Suprapubic skin (tissue), 3 donors: Measurements from ENCODE around the gene PANX1.

Experiments used
- EP300 ChIP-seq: sonication (generic); formaldehyde crosslinking; IDR thresholded peaks from one replicate; pipeline ENCODE4 v1.6.1; 2017; ENCODE audit warnings: antibody characterized with exemption
- TF ChIP-seq, protein P1 (sequence below), 2 donors: fragments of 200-600 bp in 1 of 2; fragments of 450-650 bp in 1 of 2; sonication (generic) in 1 of 2; IDR thresholded peaks; one replicate each; pipeline ENCODE4 v1.5.1; 2016 to 2019; ENCODE audit warnings: antibody characterized with exemption in 2 of 2, mild to moderate bottlenecking in 1 of 2, moderate library complexity in 1 of 2

DNA sequence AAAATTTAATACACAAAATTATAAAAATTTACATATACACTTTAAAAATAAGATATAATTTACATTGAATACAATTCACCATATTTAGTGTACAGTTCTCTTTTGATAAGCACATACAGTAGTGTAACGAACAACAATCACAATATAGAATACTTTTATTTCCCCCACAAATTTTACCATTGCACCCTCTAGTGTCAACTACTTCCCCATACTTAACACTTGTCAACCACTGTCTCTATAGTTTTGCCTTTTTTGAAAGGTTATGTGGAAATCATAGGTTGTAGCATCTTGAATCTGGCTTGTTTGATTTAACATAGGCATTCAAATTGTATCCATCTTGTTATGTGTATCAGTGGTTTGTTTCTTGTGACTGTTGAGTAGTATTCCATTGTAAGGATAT, 21.3 kb upstream of the PANX1 start:
- TF ChIP-seq, protein P1, sequence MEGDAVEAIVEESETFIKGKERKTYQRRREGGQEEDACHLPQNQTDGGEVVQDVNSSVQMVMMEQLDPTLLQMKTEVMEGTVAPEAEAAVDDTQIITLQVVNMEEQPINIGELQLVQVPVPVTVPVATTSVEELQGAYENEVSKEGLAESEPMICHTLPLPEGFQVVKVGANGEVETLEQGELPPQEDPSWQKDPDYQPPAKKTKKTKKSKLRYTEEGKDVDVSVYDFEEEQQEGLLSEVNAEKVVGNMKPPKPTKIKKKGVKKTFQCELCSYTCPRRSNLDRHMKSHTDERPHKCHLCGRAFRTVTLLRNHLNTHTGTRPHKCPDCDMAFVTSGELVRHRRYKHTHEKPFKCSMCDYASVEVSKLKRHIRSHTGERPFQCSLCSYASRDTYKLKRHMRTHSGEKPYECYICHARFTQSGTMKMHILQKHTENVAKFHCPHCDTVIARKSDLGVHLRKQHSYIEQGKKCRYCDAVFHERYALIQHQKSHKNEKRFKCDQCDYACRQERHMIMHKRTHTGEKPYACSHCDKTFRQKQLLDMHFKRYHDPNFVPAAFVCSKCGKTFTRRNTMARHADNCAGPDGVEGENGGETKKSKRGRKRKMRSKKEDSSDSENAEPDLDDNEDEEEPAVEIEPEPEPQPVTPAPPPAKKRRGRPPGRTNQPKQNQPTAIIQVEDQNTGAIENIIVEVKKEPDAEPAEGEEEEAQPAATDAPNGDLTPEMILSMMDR (IDR thresholded peaks at IDR 0.05), result no peak
- no peak for TF ChIP-seq EP300
